Measurements from ENCODE around the gene CNGB1.
"Not testable (repeated sequence)": the region's sequence is repeated elsewhere in the genome, so short reads cannot be mapped to it uniquely, and the experiment has no call there.

The CNGB1 gene

GRCh38 chr16:57947261-57947660 is 23.7 kb downstream of the CNGB1 start:
- TF ChIP-seq, protein P1, sequence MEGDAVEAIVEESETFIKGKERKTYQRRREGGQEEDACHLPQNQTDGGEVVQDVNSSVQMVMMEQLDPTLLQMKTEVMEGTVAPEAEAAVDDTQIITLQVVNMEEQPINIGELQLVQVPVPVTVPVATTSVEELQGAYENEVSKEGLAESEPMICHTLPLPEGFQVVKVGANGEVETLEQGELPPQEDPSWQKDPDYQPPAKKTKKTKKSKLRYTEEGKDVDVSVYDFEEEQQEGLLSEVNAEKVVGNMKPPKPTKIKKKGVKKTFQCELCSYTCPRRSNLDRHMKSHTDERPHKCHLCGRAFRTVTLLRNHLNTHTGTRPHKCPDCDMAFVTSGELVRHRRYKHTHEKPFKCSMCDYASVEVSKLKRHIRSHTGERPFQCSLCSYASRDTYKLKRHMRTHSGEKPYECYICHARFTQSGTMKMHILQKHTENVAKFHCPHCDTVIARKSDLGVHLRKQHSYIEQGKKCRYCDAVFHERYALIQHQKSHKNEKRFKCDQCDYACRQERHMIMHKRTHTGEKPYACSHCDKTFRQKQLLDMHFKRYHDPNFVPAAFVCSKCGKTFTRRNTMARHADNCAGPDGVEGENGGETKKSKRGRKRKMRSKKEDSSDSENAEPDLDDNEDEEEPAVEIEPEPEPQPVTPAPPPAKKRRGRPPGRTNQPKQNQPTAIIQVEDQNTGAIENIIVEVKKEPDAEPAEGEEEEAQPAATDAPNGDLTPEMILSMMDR (conservative IDR thresholded peaks at IDR 0.05; ENCODE audit: low read depth, low read length) = no peak
- H3K4me3 ChIP-seq (ENCODE audit: low read length) = no peak overlapping the region
- DNase-seq (ENCODE audit: low read depth) = no peak

GRCh38 chr16:57946181-57946801 is 24.6 kb downstream of the CNGB1 start:
- no peak for DNase-seq (ENCODE audit: low read depth)
- TF ChIP-seq, protein P1 (conservative IDR thresholded peaks at IDR 0.05; ENCODE audit: low read depth, low read length) = no peak
- no peak overlapping the region for H3K4me3 ChIP-seq (ENCODE audit: low read length)

GRCh38 chr16:57945740-57946138 is 25.2 kb downstream of the CNGB1 start:
- no peak for DNase-seq (ENCODE audit: low read depth)
- H3K4me3 ChIP-seq (ENCODE audit: low read length) = no peak overlapping the region
- TF ChIP-seq, protein P1 (conservative IDR thresholded peaks at IDR 0.05; ENCODE audit: low read depth, low read length) = peak; percentile 18

DNA sequence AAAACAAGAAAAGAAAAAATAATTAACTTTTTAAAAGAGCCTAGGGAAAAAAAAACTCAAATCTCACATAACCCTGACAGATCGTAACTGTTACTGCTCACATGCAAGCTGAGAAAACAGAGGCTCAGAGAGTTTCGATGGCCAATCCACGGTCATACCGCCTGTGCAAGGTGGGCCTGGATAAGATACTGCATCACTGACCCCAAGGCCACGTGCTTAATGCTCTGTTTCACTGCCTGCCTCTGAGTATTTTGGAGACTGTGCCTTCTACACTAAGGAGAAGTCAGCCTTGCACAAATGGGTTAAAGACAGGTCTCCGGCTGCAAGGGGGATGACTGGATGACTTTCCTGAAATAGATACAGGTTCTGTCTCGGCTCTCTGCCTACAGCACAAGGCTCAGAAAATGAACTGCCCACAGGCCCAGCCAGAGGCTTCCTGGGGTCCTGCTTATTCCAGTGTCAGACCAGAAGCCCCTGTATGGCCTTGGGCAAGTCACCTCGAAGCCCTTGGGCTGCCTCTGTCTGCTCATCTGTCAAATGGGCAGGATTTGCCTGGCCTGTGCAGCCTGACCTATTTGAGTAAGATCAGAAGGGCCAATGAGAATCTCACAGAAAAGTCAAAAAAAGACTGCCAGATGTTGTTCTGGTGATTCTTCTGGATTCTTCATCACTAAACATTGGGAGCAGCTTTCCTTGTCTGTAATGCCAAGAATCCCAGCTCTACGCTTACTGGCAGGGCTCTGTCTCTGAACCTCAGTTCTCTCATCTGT is 25.8 kb downstream of the CNGB1 start:
- no peak for DNase-seq (ENCODE audit: low read depth)
- no peak overlapping the region for H3K4me3 ChIP-seq (ENCODE audit: low read length)
- TF ChIP-seq, protein P1 (conservative IDR thresholded peaks at IDR 0.05; ENCODE audit: low read depth, low read length) = no peak

GRCh38 chr16:57943381-57943780 is 27.5 kb downstream of the CNGB1 start:
- H3K4me3 ChIP-seq (ENCODE audit: low read length); DNase-seq (ENCODE audit: low read depth): not testable (repeated sequence)

DNA sequence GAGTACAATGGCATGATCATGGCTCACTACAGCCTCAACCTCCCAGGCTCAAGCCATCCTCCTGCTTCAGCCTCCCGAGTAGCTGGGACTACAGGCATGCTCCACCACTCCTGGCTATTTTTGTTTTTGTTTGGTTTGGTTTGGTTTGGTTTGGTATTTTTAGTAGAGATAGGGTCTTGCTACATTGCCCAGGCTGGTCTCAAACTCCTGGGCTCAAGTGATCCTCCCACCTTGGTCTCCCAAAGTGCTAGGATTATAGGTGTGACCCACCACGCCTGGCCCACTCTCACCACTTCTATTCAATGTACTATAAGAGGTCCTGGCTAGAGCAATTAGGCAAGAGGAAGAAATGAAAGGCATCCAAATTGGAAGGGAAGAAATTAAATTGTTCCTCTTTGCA is 29.0 kb downstream of the CNGB1 start:
- DNase-seq (ENCODE audit: low read depth); H3K4me3 ChIP-seq (ENCODE audit: low read length): not testable (repeated sequence)

- H3K4me3 ChIP-seq (ENCODE audit: low read length) = no peak overlapping the region
- DNase-seq (ENCODE audit: low read depth) = peak; percentile 38
- TF ChIP-seq, protein P1 (conservative IDR thresholded peaks at IDR 0.05; ENCODE audit: low read depth, low read length) = no peak
These were observed 29.8 kb downstream of the CNGB1 start for GRCh38 chr16:57941016-57941664.

All from retinal pigment epithelial cell (primary cell).